Measurements from ENCODE around the gene PELI2.

- TF ChIP-seq POLR2A (IDR thresholded peaks at IDR 0.05), result no peak
- TF ChIP-seq, protein P1, sequence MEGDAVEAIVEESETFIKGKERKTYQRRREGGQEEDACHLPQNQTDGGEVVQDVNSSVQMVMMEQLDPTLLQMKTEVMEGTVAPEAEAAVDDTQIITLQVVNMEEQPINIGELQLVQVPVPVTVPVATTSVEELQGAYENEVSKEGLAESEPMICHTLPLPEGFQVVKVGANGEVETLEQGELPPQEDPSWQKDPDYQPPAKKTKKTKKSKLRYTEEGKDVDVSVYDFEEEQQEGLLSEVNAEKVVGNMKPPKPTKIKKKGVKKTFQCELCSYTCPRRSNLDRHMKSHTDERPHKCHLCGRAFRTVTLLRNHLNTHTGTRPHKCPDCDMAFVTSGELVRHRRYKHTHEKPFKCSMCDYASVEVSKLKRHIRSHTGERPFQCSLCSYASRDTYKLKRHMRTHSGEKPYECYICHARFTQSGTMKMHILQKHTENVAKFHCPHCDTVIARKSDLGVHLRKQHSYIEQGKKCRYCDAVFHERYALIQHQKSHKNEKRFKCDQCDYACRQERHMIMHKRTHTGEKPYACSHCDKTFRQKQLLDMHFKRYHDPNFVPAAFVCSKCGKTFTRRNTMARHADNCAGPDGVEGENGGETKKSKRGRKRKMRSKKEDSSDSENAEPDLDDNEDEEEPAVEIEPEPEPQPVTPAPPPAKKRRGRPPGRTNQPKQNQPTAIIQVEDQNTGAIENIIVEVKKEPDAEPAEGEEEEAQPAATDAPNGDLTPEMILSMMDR (IDR thresholded peaks at IDR 0.05), result no peak
Observed at GRCh38 chr14:56092763-56093162, 25.4 kb upstream of the PELI2 start.
